Neural progenitor cell (in vitro differentiated cells): Measurements from ENCODE around the gene ASB15.

Source experiments
- EZH2 ChIP-seq: fragments of 200-600 bp; sonication (generic); IDR thresholded peaks from 2 replicates; pipeline ENCODE4 v1.6.1; 2017; ENCODE audit warnings: antibody characterized with exemption, mild to moderate bottlenecking, moderate library complexity
- TF ChIP-seq, protein P1 (sequence below): fragments of 200-600 bp; sonication (generic); IDR thresholded peaks from 2 replicates; pipeline ENCODE4 v1.5.1; 2017; ENCODE audit warnings: antibody characterized with exemption, mild to moderate bottlenecking

DNA sequence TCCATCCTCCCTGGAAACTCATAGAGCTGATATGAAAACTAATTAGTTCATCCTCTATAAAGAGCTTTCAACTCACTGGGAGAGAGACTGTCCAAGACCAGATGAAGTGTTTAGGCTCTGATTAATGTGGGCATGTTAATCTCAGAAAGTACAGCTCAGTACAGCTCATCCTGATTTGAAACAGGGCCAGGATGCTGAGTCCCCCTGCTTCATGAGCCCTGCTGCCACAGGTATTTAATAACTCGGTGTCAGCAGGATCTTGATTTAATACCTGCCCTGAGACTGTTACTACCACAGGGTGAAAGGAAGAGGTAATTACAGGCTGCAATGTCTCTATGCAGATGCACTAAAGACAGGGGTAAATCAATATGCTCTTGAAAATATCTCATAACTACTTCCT lies 64.9 kb downstream of the ASB15 start:
- TF ChIP-seq, protein P1, sequence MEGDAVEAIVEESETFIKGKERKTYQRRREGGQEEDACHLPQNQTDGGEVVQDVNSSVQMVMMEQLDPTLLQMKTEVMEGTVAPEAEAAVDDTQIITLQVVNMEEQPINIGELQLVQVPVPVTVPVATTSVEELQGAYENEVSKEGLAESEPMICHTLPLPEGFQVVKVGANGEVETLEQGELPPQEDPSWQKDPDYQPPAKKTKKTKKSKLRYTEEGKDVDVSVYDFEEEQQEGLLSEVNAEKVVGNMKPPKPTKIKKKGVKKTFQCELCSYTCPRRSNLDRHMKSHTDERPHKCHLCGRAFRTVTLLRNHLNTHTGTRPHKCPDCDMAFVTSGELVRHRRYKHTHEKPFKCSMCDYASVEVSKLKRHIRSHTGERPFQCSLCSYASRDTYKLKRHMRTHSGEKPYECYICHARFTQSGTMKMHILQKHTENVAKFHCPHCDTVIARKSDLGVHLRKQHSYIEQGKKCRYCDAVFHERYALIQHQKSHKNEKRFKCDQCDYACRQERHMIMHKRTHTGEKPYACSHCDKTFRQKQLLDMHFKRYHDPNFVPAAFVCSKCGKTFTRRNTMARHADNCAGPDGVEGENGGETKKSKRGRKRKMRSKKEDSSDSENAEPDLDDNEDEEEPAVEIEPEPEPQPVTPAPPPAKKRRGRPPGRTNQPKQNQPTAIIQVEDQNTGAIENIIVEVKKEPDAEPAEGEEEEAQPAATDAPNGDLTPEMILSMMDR, result no peak
- no peak for TF ChIP-seq EZH2
